GM19351 (cell line): ENCODE results near the gene PNMA8B.
"Not testable (repeated sequence)": the region's sequence is repeated elsewhere in the genome, so short reads cannot be mapped to it uniquely, and the experiment has no call there.

ENCODE experiments used
- ATAC-seq: cut with Tn5 transposase; IDR thresholded peaks from one replicate; pipeline ENCODE4 v1.9.1; 2021; ENCODE audit warnings: mild to moderate bottlenecking, moderate library complexity; ENCODE audit not compliant: unreplicated experiment

The PNMA8B gene

DNA sequence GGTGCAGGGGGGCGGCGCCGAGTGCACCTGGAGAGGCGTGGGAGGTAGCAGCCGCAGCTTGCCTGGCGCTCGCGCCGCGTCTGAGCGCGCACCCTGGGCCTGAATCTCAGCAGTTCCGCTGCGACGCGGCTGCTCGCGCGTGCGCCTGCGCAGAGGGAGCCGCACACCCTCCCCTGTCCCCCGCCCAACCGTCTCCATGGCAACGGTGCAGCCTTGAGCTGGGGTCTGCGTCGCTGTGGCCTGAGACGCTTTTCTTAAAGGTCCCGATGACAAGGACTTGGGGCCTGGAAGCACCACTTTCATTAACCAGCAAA is at the start of gene PNMA8B:
PNMA8B (minus strand) TSS at position 82 of the 314 bp plus-strand sequence. CDS start 402 bp downstream, outside the sequence.
- no peak for ATAC-seq

DNA sequence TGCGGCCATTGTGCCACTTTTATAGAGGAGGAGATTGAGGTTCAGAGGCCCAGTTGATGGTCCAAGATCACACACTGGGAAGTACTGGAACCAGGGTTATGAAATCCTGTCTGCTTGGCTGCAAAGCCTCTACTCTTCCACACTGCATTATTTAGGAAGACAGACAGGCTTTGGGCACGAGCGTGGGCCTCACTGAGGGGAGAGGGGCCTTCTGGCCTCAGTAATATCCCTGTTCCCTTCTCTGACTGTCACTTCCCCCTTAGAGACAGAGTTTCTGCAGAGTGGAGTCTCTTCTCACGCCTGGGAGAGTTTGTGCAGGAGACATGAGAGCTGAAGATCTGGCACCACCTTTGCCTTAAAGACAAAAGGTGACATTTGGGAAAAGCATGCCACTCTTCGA is 49.0 kb upstream of the PNMA8B start:
- no peak for ATAC-seq

DNA sequence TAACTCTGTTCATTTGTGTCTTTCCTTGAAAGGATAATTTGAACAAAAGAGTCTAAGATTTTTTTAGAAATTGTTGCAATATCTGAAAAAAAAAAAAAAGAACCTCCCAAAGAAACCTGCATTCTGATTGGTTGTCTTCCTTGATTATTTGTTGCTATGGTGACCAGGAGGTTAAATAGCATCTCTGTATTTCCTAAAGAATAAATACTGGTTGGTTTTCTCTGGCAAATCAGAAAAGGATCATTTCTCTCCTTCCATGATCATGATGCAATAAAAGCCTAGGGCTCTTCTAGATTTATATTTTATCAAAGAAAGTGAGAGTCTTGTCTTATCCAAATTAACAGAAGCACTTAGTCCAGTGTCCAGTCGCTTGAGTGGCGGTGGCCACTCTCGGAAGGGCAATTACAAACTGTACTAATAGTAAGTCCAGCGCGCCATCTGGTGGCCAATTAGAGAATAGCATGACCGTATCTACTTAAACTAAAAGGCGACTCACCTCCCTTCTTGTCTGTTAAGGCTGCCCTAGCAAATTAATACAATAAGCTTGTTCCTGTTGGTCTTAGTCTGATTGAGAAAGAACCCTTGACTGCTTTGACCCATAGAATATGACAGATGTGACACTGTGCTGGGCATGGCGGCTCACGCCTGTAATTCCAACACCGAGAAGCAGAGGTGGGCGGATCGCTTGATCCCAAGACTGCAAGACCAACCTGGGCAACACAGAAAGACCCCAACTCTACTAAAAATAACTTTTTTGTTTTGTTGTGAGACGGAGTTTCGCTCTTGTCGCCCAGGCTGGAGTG is 47.0 kb upstream of the PNMA8B start:
- ATAC-seq, result no peak

DNA sequence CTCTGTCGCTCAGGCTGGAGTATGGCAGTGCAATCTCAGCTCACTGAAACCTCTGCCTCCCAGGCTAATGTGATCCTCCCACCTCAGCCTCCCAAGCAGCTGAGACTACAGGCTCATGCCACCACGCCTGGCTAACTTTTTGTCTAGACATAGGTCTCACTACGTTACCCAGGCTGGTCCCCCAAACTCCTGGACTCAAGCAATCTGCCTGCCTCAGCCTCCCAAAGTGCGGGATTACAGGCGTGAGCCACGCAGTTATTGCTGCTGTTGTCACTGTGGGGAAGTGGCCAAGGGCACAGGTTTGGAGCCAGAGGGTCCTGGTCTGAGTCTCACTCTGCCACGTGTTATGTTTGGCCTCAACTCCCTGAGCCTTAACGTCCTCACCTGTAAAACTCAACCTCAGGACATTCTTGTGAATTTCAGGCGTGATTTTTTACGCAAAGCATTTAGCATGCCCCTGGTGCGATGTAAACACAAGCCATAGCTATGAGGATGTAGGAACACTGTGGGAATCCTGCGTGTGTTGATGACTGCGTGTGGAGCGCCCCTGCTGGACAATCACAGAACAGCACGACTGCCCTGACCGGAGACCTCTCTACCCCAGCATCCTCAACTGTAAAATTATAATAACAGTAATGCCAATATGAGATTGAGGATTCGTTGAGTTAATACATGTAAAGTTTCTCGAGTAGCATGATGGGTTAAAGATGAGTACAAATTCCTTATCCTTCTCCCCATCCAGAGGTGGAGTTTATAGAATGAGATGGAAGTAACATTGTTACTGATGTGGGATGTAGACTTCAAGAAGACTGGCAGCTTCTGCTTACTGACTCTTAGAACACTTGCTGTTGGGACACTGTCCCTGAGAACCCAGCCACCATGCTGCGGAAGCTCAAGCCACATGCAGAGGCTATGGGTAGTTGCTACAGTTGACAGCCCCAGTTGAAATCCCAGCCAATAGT is 41.8 kb upstream of the PNMA8B start:
- no peak for ATAC-seq

DNA sequence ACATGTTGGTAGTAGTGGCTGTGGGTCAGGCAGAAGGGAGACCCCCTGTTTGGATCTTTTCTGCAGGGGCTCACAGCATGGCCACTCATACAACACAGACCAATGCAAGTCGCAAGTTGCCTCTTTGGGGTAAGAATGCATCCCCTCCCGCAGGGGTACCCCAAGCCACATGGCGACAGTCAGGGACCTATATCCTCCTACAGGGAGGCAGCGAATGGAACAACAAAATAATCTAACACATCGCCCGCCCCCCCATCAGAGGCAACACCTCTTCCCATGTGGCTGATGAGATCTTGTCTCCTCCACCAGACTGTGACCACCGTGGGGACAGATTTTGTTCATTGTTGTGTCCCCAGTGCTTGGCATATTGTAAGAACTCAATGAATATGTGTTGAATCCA is 40.7 kb upstream of the PNMA8B start:
- no peak for ATAC-seq

- ATAC-seq, result no peak
These were observed 38.0 kb upstream of the PNMA8B start for GRCh38 chr19:46533621-46534081.

- no peak for ATAC-seq
These were observed 37.5 kb upstream of the PNMA8B start for GRCh38 chr19:46533078-46533620.

DNA sequence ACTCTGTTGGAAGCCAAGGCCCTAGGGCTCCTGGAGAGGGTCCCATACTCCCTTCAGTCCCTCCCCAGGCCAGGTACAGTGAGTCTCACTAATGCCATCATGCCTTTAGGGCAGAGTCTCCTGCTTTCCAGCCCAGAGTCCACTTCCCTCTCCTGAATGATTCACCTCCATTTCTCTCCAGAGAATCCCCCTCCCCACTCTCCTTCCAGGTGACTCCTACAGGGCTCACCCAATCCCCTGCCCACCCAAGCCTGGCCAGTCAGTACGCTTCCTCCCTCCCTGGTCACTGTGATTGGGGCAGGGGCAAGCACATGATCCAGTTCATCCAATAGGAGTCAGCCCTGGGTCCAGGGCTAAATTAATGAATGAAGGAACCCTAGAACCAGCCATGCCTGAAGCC is 35.0 kb upstream of the PNMA8B start:
- no peak for ATAC-seq

GRCh38 chr19:46529622-46530451 is 34.2 kb upstream of the PNMA8B start:
- no peak for ATAC-seq

GRCh38 chr19:46528601-46529590 is 33.2 kb upstream of the PNMA8B start:
- no peak for ATAC-seq

DNA sequence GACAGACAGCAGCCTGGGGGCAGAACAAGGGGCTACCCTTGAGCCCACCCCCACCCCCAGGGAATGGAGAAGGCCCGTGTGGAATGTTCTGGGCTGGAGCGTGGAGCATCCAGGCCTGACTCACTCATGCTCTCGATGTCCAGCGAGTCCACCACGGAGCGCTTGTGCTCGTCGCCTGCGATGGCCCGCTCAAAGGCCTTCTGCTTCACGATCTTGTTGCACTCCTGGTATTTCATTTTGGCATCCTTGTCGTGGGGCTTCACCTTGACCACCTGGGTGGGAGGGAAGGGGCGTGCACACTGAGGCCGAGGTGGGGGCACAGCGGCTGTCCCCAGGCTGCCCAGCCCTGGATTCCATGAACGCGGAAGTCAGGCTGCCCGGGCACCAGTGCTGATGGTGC is 31.1 kb upstream of the PNMA8B start:
- not testable (repeated sequence) for ATAC-seq

GRCh38 chr19:46524308-46524707 is 28.6 kb upstream of the PNMA8B start:
- no peak for ATAC-seq

DNA sequence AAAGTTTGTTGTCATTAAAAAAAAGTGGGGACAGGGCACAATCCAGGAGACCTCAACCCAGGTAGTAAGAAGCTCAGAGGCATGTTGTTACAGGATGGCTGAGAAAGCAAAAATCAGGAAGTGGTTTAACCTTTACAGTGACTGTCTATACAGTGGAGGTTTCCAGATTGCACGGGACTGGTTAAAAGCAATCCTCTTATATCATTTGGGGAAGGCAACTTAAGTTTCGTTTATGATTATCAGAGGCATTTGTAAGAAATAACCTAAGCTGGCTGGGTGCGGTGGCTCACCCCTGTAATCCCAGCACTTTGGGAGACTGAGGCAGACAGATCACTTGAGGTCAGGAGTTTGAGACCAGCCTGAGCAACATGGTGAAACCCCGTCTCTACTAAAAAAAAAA is 27.3 kb upstream of the PNMA8B start:
- not testable (repeated sequence) for ATAC-seq

GRCh38 chr19:46521241-46521868 is 25.7 kb upstream of the PNMA8B start:
- ATAC-seq, result no peak

DNA sequence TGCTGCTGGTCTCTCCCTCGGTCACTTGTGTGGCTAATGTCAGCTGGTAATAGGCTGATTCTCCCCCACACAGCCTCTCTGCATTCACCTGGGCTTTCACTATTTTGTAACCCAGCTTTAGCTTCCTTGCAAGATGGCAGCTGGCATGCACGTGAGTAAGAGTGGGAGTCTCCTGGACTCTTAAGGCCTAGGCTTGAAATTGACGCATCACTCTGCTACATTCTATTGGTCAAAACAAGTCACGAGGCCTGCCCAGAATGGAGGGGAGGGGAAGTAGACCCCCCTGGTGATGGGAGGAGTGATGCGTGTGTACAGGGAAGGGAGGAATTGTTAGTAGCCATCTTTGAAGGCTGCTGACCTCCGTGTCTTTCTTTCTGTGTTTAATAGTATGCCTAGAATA is 24.9 kb upstream of the PNMA8B start:
- ATAC-seq, result no peak

DNA sequence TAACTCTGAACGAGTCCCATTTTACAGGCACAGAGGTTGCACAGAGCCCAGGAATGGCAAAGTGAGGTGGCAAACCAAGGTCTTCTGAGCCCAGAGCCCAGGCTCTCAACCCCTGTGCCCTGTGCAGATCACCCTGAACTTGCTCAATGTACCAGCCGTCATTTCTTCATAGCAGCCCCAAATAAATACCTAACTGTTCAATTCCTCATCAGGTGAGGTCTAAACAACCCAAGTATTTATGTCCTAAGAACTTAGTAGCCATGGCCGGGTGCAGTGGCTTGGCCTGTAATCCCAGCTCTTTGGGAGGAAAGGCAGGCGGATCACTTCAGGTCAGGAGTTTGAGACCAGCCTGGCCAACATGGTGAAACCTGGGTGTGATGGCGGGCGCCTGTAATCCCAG is 21.8 kb upstream of the PNMA8B start:
- ATAC-seq, result no peak

- no peak for ATAC-seq
These were observed 20.2 kb upstream of the PNMA8B start for GRCh38 chr19:46515879-46516350.

DNA sequence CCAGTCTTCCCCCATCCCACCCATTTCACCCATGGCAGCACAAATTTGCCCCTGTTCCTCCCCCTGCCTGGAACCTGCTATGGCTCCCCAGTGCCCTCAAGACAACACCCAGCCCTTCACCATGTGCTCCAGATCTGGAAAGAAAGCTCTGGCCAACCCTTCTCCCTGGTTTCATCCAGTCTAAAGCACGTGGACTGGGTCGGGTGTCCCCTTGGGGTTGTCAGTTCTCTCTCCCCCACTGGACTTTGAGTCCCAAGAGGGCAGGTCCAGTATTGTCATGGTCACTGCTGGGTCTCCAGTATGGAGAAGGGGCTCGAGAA is 19.6 kb upstream of the PNMA8B start:
- no peak for ATAC-seq
